Left ventricle myocardium inferior (tissue), 1 donor: Measurements from ENCODE around the gene BOD1L1. TPM values are rescaled to one million over a fixed set of nuclear protein-coding genes. Genes with fewer than 3 reads are reported as not detected.

Source experiments
- DNase-seq: peaks from one replicate; pipeline ENCODE4 v3.0.0-alpha.2; 2020
- H3K27ac ChIP-seq: fragments of 200-600 bp; replicated peaks from 2 replicates; pipeline ENCODE4 v1.8.0; 2021
- H3K27me3 ChIP-seq: fragments of 200-600 bp; 2 replicates; pipeline ENCODE4 v1.8.0; 2021; ENCODE audit warnings: low read depth
- H3K36me3 ChIP-seq: fragments of 200-600 bp; 2 replicates; pipeline ENCODE4 v1.8.0; 2021
- H3K4me1 ChIP-seq: fragments of 200-600 bp; 2 replicates; pipeline ENCODE4 v1.8.0; 2021
- H3K4me3 ChIP-seq: fragments of 200-600 bp; 2 replicates; pipeline ENCODE4 v1.8.0; 2021; ENCODE audit warnings: mild to moderate bottlenecking, moderate library complexity
- H3K9me3 ChIP-seq: fragments of 200-600 bp; replicated peaks from 2 replicates; pipeline ENCODE4 v1.8.0; 2021
- intact Hi-C: fragments of 100-400 bp; cut with micrococcal nuclease; formaldehyde crosslinking; loops from one replicate; pipeline ENCODE4 v1.11.0; 2022
- total RNA-seq: library from RNA; stranded (reverse); fragmentation: NEBNext Ultra II Directional; extraction: Animal tissue kit (Norgen Biotek cat#: 25700); gene quantifications from one replicate; pipeline ENCODE4 v1.2.1, GENCODE V29; 2021
- TF ChIP-seq, protein P1 (sequence below): fragments of 200-600 bp; IDR thresholded peaks from 2 replicates; pipeline ENCODE4 v1.8.0; 2021; ENCODE audit warnings: antibody characterized with exemption, mild to moderate bottlenecking, borderline replicate concordance
- donor health status: DM: no; HTN: yes; CAD: no; lungs with severe emphysema.

Gene BOD1L1
- total RNA-seq, 1 donor from 2014 or later, result 17.9 TPM

GRCh38 chr4:13588954-13589353 lies 38.6 kb downstream of the BOD1L1 start:
- no peak for DNase-seq
- Histone ChIP-seq H3K9me3 (no peaks in the 10 kb centered on the region), H3K4me3 (no peak overlapping the region), H3K27ac (no peak overlapping the region), H3K36me3 (peaks cover 97% of the 10 kb centered on the region), H3K4me1 (peaks cover 17% of the 10 kb centered on the region), H3K27me3 (no peaks in the 10 kb centered on the region)
- TF ChIP-seq, protein P1, sequence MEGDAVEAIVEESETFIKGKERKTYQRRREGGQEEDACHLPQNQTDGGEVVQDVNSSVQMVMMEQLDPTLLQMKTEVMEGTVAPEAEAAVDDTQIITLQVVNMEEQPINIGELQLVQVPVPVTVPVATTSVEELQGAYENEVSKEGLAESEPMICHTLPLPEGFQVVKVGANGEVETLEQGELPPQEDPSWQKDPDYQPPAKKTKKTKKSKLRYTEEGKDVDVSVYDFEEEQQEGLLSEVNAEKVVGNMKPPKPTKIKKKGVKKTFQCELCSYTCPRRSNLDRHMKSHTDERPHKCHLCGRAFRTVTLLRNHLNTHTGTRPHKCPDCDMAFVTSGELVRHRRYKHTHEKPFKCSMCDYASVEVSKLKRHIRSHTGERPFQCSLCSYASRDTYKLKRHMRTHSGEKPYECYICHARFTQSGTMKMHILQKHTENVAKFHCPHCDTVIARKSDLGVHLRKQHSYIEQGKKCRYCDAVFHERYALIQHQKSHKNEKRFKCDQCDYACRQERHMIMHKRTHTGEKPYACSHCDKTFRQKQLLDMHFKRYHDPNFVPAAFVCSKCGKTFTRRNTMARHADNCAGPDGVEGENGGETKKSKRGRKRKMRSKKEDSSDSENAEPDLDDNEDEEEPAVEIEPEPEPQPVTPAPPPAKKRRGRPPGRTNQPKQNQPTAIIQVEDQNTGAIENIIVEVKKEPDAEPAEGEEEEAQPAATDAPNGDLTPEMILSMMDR, result no peak
- intact Hi-C loops, result no loop called here

GRCh38 chr4:13584481-13584880 lies 43.0 kb downstream of the BOD1L1 start:
- Histone ChIP-seq H3K9me3 (no peaks in the 10 kb centered on the region), H3K36me3 (peaks cover 98% of the 10 kb centered on the region), H3K27ac (no peak overlapping the region), H3K4me1 (peaks cover 17% of the 10 kb centered on the region), H3K4me3 (no peak overlapping the region), H3K27me3 (no peaks in the 10 kb centered on the region)
- intact Hi-C loops, result no loop called here
- TF ChIP-seq, protein P1, result no peak
- DNase-seq, result no peak

DNA sequence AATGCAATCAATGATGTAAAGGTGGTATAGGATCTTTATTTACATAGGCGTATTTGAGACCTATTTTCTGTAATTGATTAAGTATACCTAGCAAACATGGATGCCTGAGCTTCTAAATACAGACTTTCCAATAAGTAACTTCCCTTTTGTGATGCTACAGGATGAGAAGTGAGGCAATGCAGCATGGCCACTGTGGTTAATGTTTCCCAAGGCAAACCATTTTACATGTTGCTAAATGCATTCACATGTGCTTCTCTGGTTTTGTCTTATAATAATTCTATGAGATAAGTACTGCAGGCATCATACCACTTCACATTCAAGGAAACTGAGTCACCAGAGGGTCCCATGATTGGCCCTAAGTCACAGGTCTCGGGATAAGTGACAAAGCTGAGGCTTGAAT lies 47.5 kb downstream of the BOD1L1 start:
- peaks cover 100% of the 10 kb centered on the region for H3K36me3 ChIP-seq
- TF ChIP-seq, protein P1, result no peak
- no peaks in the 10 kb centered on the region for H3K9me3 ChIP-seq
- no peak overlapping the region for H3K27ac ChIP-seq
- H3K4me1 ChIP-seq, result no peaks in the 10 kb centered on the region
- DNase-seq, result no peak
- no peak overlapping the region for H3K4me3 ChIP-seq
- intact Hi-C loops, result no loop called here
- H3K27me3 ChIP-seq, result no peaks in the 10 kb centered on the region

DNA sequence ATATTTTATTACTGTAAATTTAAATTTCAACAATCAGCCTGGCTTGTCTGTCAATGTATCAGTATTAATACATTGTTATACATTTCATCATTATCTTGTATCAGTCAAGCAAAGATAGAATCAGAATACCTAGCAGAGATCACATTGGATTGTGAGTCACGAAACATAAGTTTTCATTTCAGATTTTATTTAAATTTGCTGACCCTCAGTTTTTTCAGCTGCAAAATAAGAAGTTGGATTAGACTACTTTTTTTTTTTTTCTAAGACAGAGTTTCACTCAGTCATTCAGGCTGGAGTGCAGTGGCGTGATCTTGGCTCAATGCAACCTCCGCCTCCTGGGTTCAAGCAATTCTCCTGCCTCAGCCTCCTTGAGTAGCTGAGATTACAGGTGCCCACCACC lies 49.9 kb downstream of the BOD1L1 start:
- intact Hi-C loops, result no loop called here
- H3K9me3 ChIP-seq, result no peaks in the 10 kb centered on the region
- no peak overlapping the region for H3K27ac ChIP-seq
- H3K27me3 ChIP-seq, result no peaks in the 10 kb centered on the region
- H3K4me1 ChIP-seq, result no peaks in the 10 kb centered on the region
- H3K4me3 ChIP-seq, result no peak overlapping the region
- H3K36me3 ChIP-seq, result peaks cover 100% of the 10 kb centered on the region
- DNase-seq, result no peak
- TF ChIP-seq, protein P1, result no peak

GRCh38 chr4:13570916-13571315 lies 56.6 kb downstream of the BOD1L1 start:
- Histone ChIP-seq H3K27me3 (no peaks in the 10 kb centered on the region), H3K36me3 (peaks cover 84% of the 10 kb centered on the region), H3K4me1 (no peaks in the 10 kb centered on the region), H3K27ac (no peak overlapping the region), H3K4me3 (no peak overlapping the region), H3K9me3 (no peaks in the 10 kb centered on the region)
- TF ChIP-seq, protein P1, result no peak
- DNase-seq, result no peak
- intact Hi-C loops, result no loop called here

DNA sequence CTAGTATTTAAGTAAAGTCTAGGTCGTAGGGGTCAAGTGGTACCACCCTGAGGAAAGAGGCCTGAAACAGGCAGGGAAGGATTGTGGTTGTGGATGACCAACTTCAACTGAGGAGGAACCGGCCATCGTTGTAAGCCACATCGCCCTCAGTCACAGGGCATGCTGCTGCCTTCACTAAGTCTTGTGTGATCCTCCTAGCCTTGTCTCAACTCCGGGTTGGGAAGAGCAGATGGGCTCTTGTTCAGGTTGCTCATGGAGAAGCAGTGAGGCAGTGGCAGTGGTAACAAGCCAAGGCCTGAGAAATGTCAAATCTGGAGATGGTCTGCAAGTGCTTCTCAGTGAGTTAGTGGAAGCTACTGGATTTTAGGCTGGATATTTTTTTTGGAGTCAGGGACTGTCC lies 60.4 kb downstream of the BOD1L1 start:
- Histone ChIP-seq H3K4me3 (no peak overlapping the region), H3K27ac (no peak overlapping the region), H3K9me3 (peaks cover 6% of the 10 kb centered on the region), H3K4me1 (no peaks in the 10 kb centered on the region), H3K27me3 (no peaks in the 10 kb centered on the region), H3K36me3 (peaks cover 46% of the 10 kb centered on the region)
- intact Hi-C loops, result no loop called here
- TF ChIP-seq, protein P1, result no peak
- DNase-seq, result no peak
